Mesendoderm (in vitro differentiated cells): ENCODE data around the gene RAD23A.

ENCODE experiments used
- DNase-seq: peaks from one replicate; pipeline ENCODE4 v3.0.0; 2013
- H2AK5ac ChIP-seq: 2 replicates; pipeline ENCODE4 v1.6.1; 2013; ENCODE audit warnings: low read length, inconsistent platforms
- H2BK120ac ChIP-seq: 2 replicates; pipeline ENCODE4 v1.6.1; 2013; ENCODE audit warnings: low read depth, mild to moderate bottlenecking, low read length, moderate library complexity, mixed read lengths
- H2BK15ac ChIP-seq: replicated peaks from 2 replicates; pipeline ENCODE4 v1.6.1; 2013; ENCODE audit warnings: low read depth, mild to moderate bottlenecking, moderate library complexity
- H2BK5ac ChIP-seq: 2 replicates; pipeline ENCODE4 v1.6.1; 2013; ENCODE audit warnings: low read length, inconsistent platforms
- H3K18ac ChIP-seq: 2 replicates; pipeline ENCODE4 v1.6.1; 2013; ENCODE audit warnings: mild to moderate bottlenecking, low read length, mixed read lengths
- H3K23ac ChIP-seq: one replicate; pipeline ENCODE4 v1.6.1; 2013; ENCODE audit warnings: low read length
- H3K27ac ChIP-seq: 2 replicates; pipeline ENCODE4 v1.5.1; 2013; ENCODE audit warnings: low read depth, mild to moderate bottlenecking, inconsistent platforms, low read length, moderate library complexity
- H3K27me3 ChIP-seq: 2 replicates; pipeline ENCODE4 v1.6.1; 2013; ENCODE audit warnings: low read length, control low read depth, mild to moderate bottlenecking, inconsistent platforms; ENCODE audit not compliant: insufficient read depth, poor library complexity
- H3K36me3 ChIP-seq: 2 replicates; pipeline ENCODE4 v1.6.1; 2013; ENCODE audit warnings: low read length, inconsistent platforms; ENCODE audit not compliant: control insufficient read depth, insufficient read depth
- H3K4ac ChIP-seq: one replicate; pipeline ENCODE4 v1.6.1; 2013; ENCODE audit warnings: low read depth, mild to moderate bottlenecking, low read length, moderate library complexity
- H3K4me1 ChIP-seq: 2 replicates; pipeline ENCODE4 v1.6.1; 2013; ENCODE audit warnings: low read depth, low read length, inconsistent platforms; ENCODE audit not compliant: control insufficient read depth
- H3K4me2 ChIP-seq: 2 replicates; pipeline ENCODE4 v1.6.1; 2013; ENCODE audit warnings: low read length
- H3K4me3 ChIP-seq: 2 replicates; pipeline ENCODE4 v1.5.1; 2013; ENCODE audit warnings: mild to moderate bottlenecking, low read length
- H3K56ac ChIP-seq: one replicate; pipeline ENCODE4 v1.6.1; 2013; ENCODE audit warnings: low read length
- H3K79me1 ChIP-seq: 2 replicates; pipeline ENCODE4 v1.6.1; 2013; ENCODE audit warnings: low read length, inconsistent platforms
- H3K79me2 ChIP-seq: 2 replicates; pipeline ENCODE4 v1.6.1; 2013; ENCODE audit warnings: mild to moderate bottlenecking, low read length; ENCODE audit not compliant: control insufficient read depth, insufficient read depth
- H3K9ac ChIP-seq: 2 replicates; pipeline ENCODE4 v1.6.1; 2013; ENCODE audit warnings: low read length, inconsistent platforms
- H4K5ac ChIP-seq: one replicate; pipeline ENCODE4 v1.6.1; 2013; ENCODE audit warnings: low read length
- H4K8ac ChIP-seq: one replicate; pipeline ENCODE4 v1.6.1; 2013; ENCODE audit warnings: low read depth, mild to moderate bottlenecking, control low read depth, low read length, moderate library complexity
- WGBS: extraction: QIAGEN DNeasy Blood & Tissue Kit; methylation state at CpG from one replicate; pipeline ENCODE4 v1.1.7; 2013; ENCODE audit warnings: low lambda C conversion rate, missing lambda C conversion rate; ENCODE audit not compliant: insufficient coverage; ENCODE audit errors: extremely low coverage; 5-methylcytosine and 5-hydroxymethylcytosine counted together

Gene RAD23A

GRCh38 chr19:12997179-12997966 lies 51.7 kb downstream of the RAD23A start:
- Histone ChIP-seq H3K27me3 (peaks cover 36% of the 10 kb centered on the region), H3K4me1 (no peaks in the 10 kb centered on the region), H3K4me2 (no peak overlapping the region), H3K36me3 (no peaks in the 10 kb centered on the region), H4K8ac (no peak overlapping the region), H3K56ac (no peak overlapping the region), H2BK120ac (no peak overlapping the region), H3K9ac (no peak overlapping the region), H2AK5ac (no peak overlapping the region), H3K18ac (no peak overlapping the region), H3K79me2 (no peaks in the 10 kb centered on the region), H4K5ac (no peak overlapping the region), H3K4ac (no peak overlapping the region), H3K23ac (no peak overlapping the region), H2BK5ac (no peak overlapping the region), H3K79me1 (no peaks in the 10 kb centered on the region), H3K4me3 (no peak overlapping the region), H2BK15ac (no peak overlapping the region), H3K27ac (no peak overlapping the region)
- no CpG with 5 or more reads among the region's 25 CpGs for WGBS
- no peak for DNase-seq

DNA sequence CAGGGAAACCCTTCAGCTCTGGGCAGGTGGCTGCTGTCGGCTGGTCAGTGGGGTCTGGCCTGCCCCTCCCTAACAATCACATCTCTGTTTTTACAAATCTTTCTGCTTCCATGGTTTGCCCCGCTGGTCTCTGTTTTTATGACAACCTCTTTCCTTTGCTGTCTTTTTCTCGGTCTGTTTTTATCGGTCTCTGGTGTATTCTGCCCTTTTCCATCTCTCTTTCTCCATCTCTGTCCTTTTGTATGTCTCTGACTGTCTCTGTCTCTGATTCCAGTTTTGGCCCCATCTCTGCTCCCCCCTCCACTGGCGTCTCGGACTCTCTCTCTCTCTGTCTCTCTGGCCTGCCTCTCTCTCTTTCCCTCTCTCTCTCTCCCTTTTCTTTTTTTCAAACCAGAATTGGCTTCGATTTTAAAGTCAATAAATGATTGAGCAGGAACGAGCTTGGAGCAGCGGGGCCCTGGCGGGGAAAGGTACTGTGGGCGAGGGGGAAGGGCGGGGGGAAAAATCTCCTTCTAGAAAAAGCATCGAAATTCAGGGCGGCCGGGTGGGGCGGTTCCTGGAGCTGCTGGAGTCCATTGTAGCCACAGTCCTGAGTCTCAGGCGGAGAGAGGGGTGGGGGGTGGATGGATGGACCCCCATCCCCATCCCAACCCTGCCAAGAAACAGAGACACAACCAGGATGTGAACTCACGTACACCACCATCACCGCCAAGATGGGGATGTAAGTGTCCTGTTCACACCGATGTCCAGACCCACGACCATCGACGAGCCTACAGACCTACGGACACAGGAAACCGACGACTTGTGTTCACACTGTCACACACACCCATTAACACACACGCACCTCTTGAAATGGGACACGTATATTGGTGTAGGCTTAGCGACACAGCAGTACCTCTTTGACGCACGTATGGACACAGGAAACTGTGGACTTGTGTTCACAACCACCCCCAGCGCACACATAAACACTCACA lies 52.6 kb downstream of the RAD23A start:
- H2AK5ac ChIP-seq = no peak overlapping the region
- H3K9ac ChIP-seq = no peak overlapping the region
- H3K4me3 ChIP-seq = no peak overlapping the region
- no peak overlapping the region for H2BK120ac ChIP-seq
- H3K4me1 ChIP-seq = no peaks in the 10 kb centered on the region
- H3K79me2 ChIP-seq = no peaks in the 10 kb centered on the region
- no peaks in the 10 kb centered on the region for H3K79me1 ChIP-seq
- no peak overlapping the region for H4K8ac ChIP-seq
- peaks cover 36% of the 10 kb centered on the region for H3K27me3 ChIP-seq
- no peak overlapping the region for H3K4me2 ChIP-seq
- no peak overlapping the region for H2BK15ac ChIP-seq
- H3K36me3 ChIP-seq = no peaks in the 10 kb centered on the region
- no peak overlapping the region for H3K27ac ChIP-seq
- no peak overlapping the region for H3K56ac ChIP-seq
- H3K23ac ChIP-seq = no peak overlapping the region
- no peak overlapping the region for H3K4ac ChIP-seq
- DNase-seq = no peak
- WGBS = no CpG with 5 or more reads among the region's 32 CpGs
- H3K18ac ChIP-seq = no peak overlapping the region
- no peak overlapping the region for H4K5ac ChIP-seq
- no peak overlapping the region for H2BK5ac ChIP-seq

- Histone ChIP-seq H3K79me1 (no peaks in the 10 kb centered on the region), H3K79me2 (no peaks in the 10 kb centered on the region), H2AK5ac (no peak overlapping the region), H3K18ac (no peak overlapping the region), H2BK120ac (no peak overlapping the region), H3K4ac (no peak overlapping the region), H2BK15ac (no peak overlapping the region), H3K27me3 (peaks cover 33% of the 10 kb centered on the region), H3K36me3 (no peaks in the 10 kb centered on the region), H3K9ac (no peak overlapping the region), H3K56ac (no peak overlapping the region), H3K4me2 (no peak overlapping the region), H3K23ac (no peak overlapping the region), H3K4me1 (no peaks in the 10 kb centered on the region), H4K8ac (no peak overlapping the region), H3K4me3 (no peak overlapping the region), H4K5ac (no peak overlapping the region), H3K27ac (no peak overlapping the region), H2BK5ac (no peak overlapping the region)
- DNase-seq = no peak
- no CpG with 5 or more reads among the region's 19 CpGs for WGBS
These were observed 55.5 kb downstream of the RAD23A start for GRCh38 chr19:13001166-13001501.

DNA sequence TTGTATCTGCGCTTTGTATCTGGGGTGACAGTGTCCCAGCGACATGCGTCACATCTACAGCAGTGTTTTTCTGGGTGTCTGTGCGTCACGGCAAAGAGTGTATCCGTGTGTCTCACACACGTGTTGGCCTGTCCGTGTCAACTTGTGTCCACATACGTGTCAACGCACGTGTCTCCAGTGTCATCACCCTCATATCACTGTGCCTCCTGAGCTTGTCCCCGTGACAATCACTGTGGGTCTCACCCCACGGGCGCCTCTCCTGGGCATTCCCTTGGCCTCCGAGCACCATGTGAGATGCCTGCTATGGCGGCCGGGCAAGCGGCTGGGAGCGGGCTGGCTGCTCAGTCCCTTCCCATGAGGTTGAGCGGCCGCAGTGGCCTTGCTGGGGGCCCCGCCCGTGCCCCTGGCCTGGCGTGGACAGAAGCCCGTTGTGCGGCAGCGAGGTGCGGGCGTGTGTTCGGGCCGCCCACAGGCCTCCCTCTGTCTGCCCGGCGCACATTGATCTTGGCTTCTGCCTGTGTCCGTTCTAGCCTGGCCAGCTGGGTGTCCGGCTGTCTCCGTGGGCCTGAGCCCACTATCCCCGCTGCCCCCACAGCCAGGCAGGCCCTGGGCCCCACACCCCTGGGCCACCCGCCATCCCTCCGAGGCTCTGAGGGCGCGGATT lies 56.0 kb downstream of the RAD23A start:
- Histone ChIP-seq H3K4me3 (no peak overlapping the region), H4K8ac (no peak overlapping the region), H3K4me2 (no peak overlapping the region), H3K56ac (no peak overlapping the region), H3K18ac (no peak overlapping the region), H3K79me1 (no peaks in the 10 kb centered on the region), H3K4me1 (no peaks in the 10 kb centered on the region), H3K23ac (no peak overlapping the region), H3K9ac (no peak overlapping the region), H4K5ac (no peak overlapping the region), H3K27ac (no peak overlapping the region), H3K4ac (no peak overlapping the region), H2AK5ac (no peak overlapping the region), H2BK15ac (no peak overlapping the region), H2BK5ac (no peak overlapping the region), H3K79me2 (no peaks in the 10 kb centered on the region), H3K36me3 (no peaks in the 10 kb centered on the region), H3K27me3 (peaks cover 28% of the 10 kb centered on the region), H2BK120ac (no peak overlapping the region)
- no peak for DNase-seq
- no CpG with 5 or more reads among the region's 41 CpGs for WGBS

- no peak for DNase-seq
- H2BK120ac ChIP-seq = no peak overlapping the region
- no peaks in the 10 kb centered on the region for H3K36me3 ChIP-seq
- H3K4ac ChIP-seq = no peak overlapping the region
- H3K56ac ChIP-seq = no peak overlapping the region
- H2BK15ac ChIP-seq = no peak overlapping the region
- H3K9ac ChIP-seq = no peak overlapping the region
- no peak overlapping the region for H4K8ac ChIP-seq
- no peaks in the 10 kb centered on the region for H3K79me1 ChIP-seq
- H2AK5ac ChIP-seq = no peak overlapping the region
- no CpG with 5 or more reads among the region's 29 CpGs for WGBS
- H3K79me2 ChIP-seq = no peaks in the 10 kb centered on the region
- no peak overlapping the region for H3K23ac ChIP-seq
- no peak overlapping the region for H3K4me2 ChIP-seq
- no peak overlapping the region for H3K18ac ChIP-seq
- no peak overlapping the region for H4K5ac ChIP-seq
- H3K4me3 ChIP-seq = no peak overlapping the region
- no peaks in the 10 kb centered on the region for H3K4me1 ChIP-seq
- no peak overlapping the region for H3K27ac ChIP-seq
- no peak overlapping the region for H2BK5ac ChIP-seq
- H3K27me3 ChIP-seq = peaks cover 23% of the 10 kb centered on the region
These were observed 56.7 kb downstream of the RAD23A start for GRCh38 chr19:13002166-13002898.
